Vagina (tissue), 2 donors: ENCODE measurements around the gene SLC12A3.

ENCODE experiments used
- CTCF ChIP-seq, 3 experiments: fragments of 450-650 bp in 2 of 3; fragments of 200-600 bp in 1 of 3; sonication (generic) in 1 of 3; IDR thresholded peaks; one replicate each; pipeline ENCODE4 v1.5.1; 2017 to 2019; ENCODE audit warnings: antibody characterized with exemption in 3 of 3, mild to moderate bottlenecking in 2 of 3, moderate library complexity in 2 of 3
- POLR2A ChIP-seq, 2 donors: fragments of 450-650 bp; IDR thresholded peaks; one replicate each; pipeline ENCODE4 v1.6.1; 2017; ENCODE audit warnings: antibody characterized with exemption in 2 of 2, mild to moderate bottlenecking in 2 of 2, moderate library complexity in 2 of 2
- POLR2AphosphoS5 ChIP-seq, 2 donors: sonication (generic); formaldehyde crosslinking; IDR thresholded peaks; one replicate each; pipeline ENCODE4 v1.9.0; 2017; ENCODE audit warnings: antibody characterized with exemption in 2 of 2, mild to moderate bottlenecking in 2 of 2, low read depth in 1 of 2; ENCODE audit not compliant: insufficient read depth in 1 of 2

GRCh38 chr16:56891685-56892084 is 26.7 kb downstream of the SLC12A3 start:
- TF ChIP-seq CTCF (IDR thresholded peaks at IDR 0.05) (no peak), POLR2AphosphoS5 (IDR thresholded peaks at IDR 0.05; ENCODE audit: insufficient read depth in 1 of 2, low read depth in 1 of 2) (no peak), POLR2A (IDR thresholded peaks at IDR 0.05) (no peak)
